Neural crest cell (in vitro differentiated cells): ENCODE measurements around the gene DLEC1. TPM values are rescaled to one million over a fixed set of nuclear protein-coding genes. Genes with fewer than 3 reads are reported as not detected.

Experiments
- DNase-seq: peaks from one replicate; pipeline ENCODE4 v3.0.0; 2021; ENCODE audit warnings: low read depth, mixed read lengths, low spot score
- H3K27ac Mint-ChIP-seq: one replicate; pipeline ENCODE4 v1.8.0; 2021; ENCODE audit warnings: mild to moderate bottlenecking, mixed read lengths; ENCODE audit not compliant: unreplicated experiment
- H3K27me3 Mint-ChIP-seq: 2 replicates; pipeline ENCODE4 v1.8.0; 2021; ENCODE audit warnings: low read depth, mild to moderate bottlenecking, mixed read lengths
- H3K36me3 Mint-ChIP-seq: 2 replicates; pipeline ENCODE4 v1.8.0; 2021; ENCODE audit warnings: low read depth, mild to moderate bottlenecking, mixed read lengths
- H3K4me1 Mint-ChIP-seq: 2 replicates; pipeline ENCODE4 v1.8.0; 2021; ENCODE audit warnings: mixed read lengths
- H3K4me3 Mint-ChIP-seq: one replicate; pipeline ENCODE4 v1.8.0; 2021; ENCODE audit warnings: mild to moderate bottlenecking, mixed read lengths
- H3K9me3 Mint-ChIP-seq: 2 replicates; pipeline ENCODE4 v1.8.0; 2021; ENCODE audit warnings: mixed read lengths
- total RNA-seq: library from RNA; stranded (reverse); gene quantifications from 2 replicates; pipeline ENCODE4 v1.2.1, GENCODE V29; 2021
- TF ChIP-seq, protein P1 (sequence below): fragments of 200-600 bp; sonication (generic); conservative IDR thresholded peaks from 2 replicates; pipeline ENCODE4 v1.5.0; 2021; ENCODE audit warnings: antibody characterized with exemption, mild to moderate bottlenecking

The DLEC1 gene
- total RNA-seq, 1 donor from 2014 or later = 1.3 TPM

DNA sequence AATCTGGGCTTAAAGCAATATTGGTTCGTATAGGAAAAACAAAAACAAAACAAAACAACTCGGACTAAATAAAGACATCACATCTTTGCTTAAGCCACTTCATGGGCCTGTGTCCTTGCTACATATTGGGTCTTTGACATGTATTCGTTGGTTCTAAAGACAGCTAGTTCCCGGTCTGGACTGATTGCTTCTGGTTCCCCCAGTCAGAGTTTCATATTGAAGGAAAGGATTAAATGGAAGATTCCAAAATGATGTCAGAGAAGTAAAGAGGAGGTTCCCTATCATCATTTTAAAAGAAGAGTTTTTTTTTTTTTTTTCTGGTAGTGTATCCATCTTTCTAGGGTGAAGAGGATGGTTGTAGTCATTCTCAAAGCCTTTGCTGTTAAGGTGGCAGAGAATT, 128.6 kb downstream of the DLEC1 start:
- H3K9me3 Mint-ChIP-seq = no peaks in the 10 kb centered on the region
- no peaks in the 10 kb centered on the region for H3K27me3 Mint-ChIP-seq
- H3K27ac Mint-ChIP-seq = no peak overlapping the region
- H3K36me3 Mint-ChIP-seq = no peaks in the 10 kb centered on the region
- DNase-seq = no peak
- peak overlapping the region; percentile 100 for H3K4me3 Mint-ChIP-seq
- peaks cover 38% of the 10 kb centered on the region for H3K4me1 Mint-ChIP-seq
- TF ChIP-seq, protein P1, sequence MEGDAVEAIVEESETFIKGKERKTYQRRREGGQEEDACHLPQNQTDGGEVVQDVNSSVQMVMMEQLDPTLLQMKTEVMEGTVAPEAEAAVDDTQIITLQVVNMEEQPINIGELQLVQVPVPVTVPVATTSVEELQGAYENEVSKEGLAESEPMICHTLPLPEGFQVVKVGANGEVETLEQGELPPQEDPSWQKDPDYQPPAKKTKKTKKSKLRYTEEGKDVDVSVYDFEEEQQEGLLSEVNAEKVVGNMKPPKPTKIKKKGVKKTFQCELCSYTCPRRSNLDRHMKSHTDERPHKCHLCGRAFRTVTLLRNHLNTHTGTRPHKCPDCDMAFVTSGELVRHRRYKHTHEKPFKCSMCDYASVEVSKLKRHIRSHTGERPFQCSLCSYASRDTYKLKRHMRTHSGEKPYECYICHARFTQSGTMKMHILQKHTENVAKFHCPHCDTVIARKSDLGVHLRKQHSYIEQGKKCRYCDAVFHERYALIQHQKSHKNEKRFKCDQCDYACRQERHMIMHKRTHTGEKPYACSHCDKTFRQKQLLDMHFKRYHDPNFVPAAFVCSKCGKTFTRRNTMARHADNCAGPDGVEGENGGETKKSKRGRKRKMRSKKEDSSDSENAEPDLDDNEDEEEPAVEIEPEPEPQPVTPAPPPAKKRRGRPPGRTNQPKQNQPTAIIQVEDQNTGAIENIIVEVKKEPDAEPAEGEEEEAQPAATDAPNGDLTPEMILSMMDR = no peak

DNA sequence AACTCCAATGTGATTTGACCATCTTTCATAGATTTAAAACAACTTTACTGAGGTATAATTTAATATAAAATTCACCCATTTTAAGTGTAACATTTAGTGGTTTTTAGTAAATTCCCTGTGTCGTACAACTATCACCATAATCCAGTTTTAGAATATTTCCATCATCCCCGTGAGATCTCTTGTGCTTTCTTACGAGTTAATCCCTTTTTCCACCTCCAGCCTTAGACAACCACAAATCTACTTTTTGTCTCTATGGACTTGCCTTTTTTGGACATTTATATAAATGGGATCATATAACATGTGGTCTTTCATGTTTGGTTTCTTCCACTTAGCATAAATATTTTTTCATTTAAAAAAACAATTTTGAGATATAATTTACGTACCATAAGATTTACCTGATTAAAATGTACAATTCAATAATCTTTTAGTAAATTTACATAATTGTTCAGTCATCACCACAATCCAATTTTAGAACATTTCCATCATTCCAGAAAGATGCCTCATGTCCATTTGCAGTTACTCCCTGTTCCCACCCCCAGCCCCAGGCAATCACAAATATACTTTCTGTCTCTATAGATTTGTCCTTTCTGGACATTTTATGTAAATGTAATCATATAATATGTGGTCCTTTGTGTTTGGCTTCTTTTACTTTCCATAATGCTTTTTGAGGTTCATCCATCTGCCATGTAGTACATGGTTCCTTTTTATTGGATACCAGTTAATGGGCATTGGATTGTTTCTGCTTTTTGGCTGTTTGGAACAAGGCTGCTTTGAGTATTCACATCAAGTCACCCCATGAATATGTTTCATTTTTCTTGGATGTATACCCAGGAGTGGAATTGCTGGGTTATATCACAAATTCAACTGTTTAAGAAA, 129.4 kb downstream of the DLEC1 start:
- no peak for DNase-seq
- Mint-ChIP-seq H3K27me3 (no peaks in the 10 kb centered on the region), H3K9me3 (no peaks in the 10 kb centered on the region), H3K4me1 (peaks cover 38% of the 10 kb centered on the region), H3K27ac (no peak overlapping the region), H3K4me3 (peak overlapping the region; percentile 100), H3K36me3 (no peaks in the 10 kb centered on the region)
- TF ChIP-seq, protein P1 = no peak

- no peak overlapping the region for H3K27ac Mint-ChIP-seq
- H3K4me1 Mint-ChIP-seq = peaks cover 41% of the 10 kb centered on the region
- H3K36me3 Mint-ChIP-seq = no peaks in the 10 kb centered on the region
- TF ChIP-seq, protein P1 = no peak
- no peaks in the 10 kb centered on the region for H3K27me3 Mint-ChIP-seq
- H3K9me3 Mint-ChIP-seq = no peaks in the 10 kb centered on the region
- no peak for DNase-seq
- H3K4me3 Mint-ChIP-seq = peak overlapping the region; percentile 28
Measured at GRCh38 chr3:38169027-38169317, 130.0 kb downstream of the DLEC1 start.

GRCh38 chr3:38170722-38171121, 131.7 kb downstream of the DLEC1 start:
- H3K36me3 Mint-ChIP-seq = no peaks in the 10 kb centered on the region
- peaks cover 35% of the 10 kb centered on the region for H3K4me1 Mint-ChIP-seq
- H3K27ac Mint-ChIP-seq = no peak overlapping the region

GRCh38 chr3:38171622-38172021, 132.6 kb downstream of the DLEC1 start:
- no peaks in the 10 kb centered on the region for H3K36me3 Mint-ChIP-seq
- no peak overlapping the region for H3K27ac Mint-ChIP-seq
- H3K4me1 Mint-ChIP-seq = peaks cover 30% of the 10 kb centered on the region
- DNase-seq = no peak
- H3K9me3 Mint-ChIP-seq = no peaks in the 10 kb centered on the region
- TF ChIP-seq, protein P1 = no peak
- H3K4me3 Mint-ChIP-seq = no peak overlapping the region
- no peaks in the 10 kb centered on the region for H3K27me3 Mint-ChIP-seq

More at GRCh38 chr3:38170722-38171121, 131.7 kb downstream of the DLEC1 start:
- no peaks in the 10 kb centered on the region for H3K27me3 Mint-ChIP-seq
- no peaks in the 10 kb centered on the region for H3K9me3 Mint-ChIP-seq
- no peak overlapping the region for H3K4me3 Mint-ChIP-seq
- TF ChIP-seq, protein P1 = no peak
- no peak for DNase-seq

Other genes with a start within 250 kb of the DLEC1 start
- 36.8 and 42.2 TPM in 2 replicates for gene CTDSPL, start 177.3 kb upstream of the DLEC1 start, total RNA-seq
- 4.9 and 6.2 TPM in 2 replicates for gene VILL, start 48.4 kb upstream of the DLEC1 start, total RNA-seq
- gene PLCD1, start 9.6 kb upstream of the DLEC1 start, total RNA-seq = 36.9 and 37.2 TPM in 2 replicates
- 48.9 and 50.2 TPM in 2 replicates for gene ACAA1, start 97.9 kb downstream of the DLEC1 start, total RNA-seq
- 39.5 and 39.8 TPM in 2 replicates for gene MYD88, start 99.5 kb downstream of the DLEC1 start, total RNA-seq
- 48.4 and 50.0 TPM in 2 replicates for gene OXSR1, start 126.3 kb downstream of the DLEC1 start, total RNA-seq
- 0.19 and 0.41 TPM in 2 replicates for gene SLC22A13, start 226.6 kb downstream of the DLEC1 start, total RNA-seq
- gene SLC22A14, start 243.1 kb downstream of the DLEC1 start, total RNA-seq = not detected in 2 replicates